GM23338 (cell line): ENCODE data around the gene MYO19. TPM values are rescaled to one million over a fixed set of nuclear protein-coding genes. Genes with fewer than 3 reads are reported as not detected.

Source experiments
- ATAC-seq: fragments of 200-7000 bp; cut with Tn5 transposase; 3 replicates; pipeline ENCODE4 v1.9.1; 2020
- DNase-seq: peaks from one replicate; pipeline ENCODE4 v3.0.0-alpha.2; 2015; ENCODE audit warnings: low spot score
- H2AFZ ChIP-seq: fragments of 200-600 bp; sonication (generic); 2 replicates; pipeline ENCODE4 v1.8.0; 2016; ENCODE audit warnings: antibody characterized with exemption, mild to moderate bottlenecking, moderate library complexity
- H3F3A ChIP-seq: fragments of 200-600 bp; sonication (generic); replicated peaks from 2 replicates; pipeline ENCODE4 v1.8.0; 2017; ENCODE audit warnings: antibody characterized with exemption, mixed run types, low read depth
- H3K27ac ChIP-seq: fragments of 200-600 bp; sonication (generic); 2 replicates; pipeline ENCODE4 v1.6.1; 2016; ENCODE audit warnings: low read depth
- H3K27me3 ChIP-seq: fragments of 200-600 bp; sonication (generic); 2 replicates; pipeline ENCODE4 v1.8.0; 2016; ENCODE audit warnings: mild to moderate bottlenecking, mixed run types, moderate library complexity; ENCODE audit not compliant: insufficient read depth
- H3K36me3 ChIP-seq: fragments of 200-600 bp; sonication (generic); 2 replicates; pipeline ENCODE4 v1.8.0; 2016; ENCODE audit warnings: mild to moderate bottlenecking; ENCODE audit not compliant: insufficient read depth
- H3K4me1 ChIP-seq: fragments of 200-600 bp; sonication (generic); 2 replicates; pipeline ENCODE4 v1.8.0; 2016; ENCODE audit warnings: mild to moderate bottlenecking, moderate library complexity; ENCODE audit not compliant: insufficient read depth
- H3K4me2 ChIP-seq: fragments of 200-600 bp; sonication (generic); 2 replicates; pipeline ENCODE4 v1.7.1; 2017; ENCODE audit warnings: mixed run types
- H3K4me3 ChIP-seq: fragments of 200-600 bp; sonication (generic); 2 replicates; pipeline ENCODE4 v1.6.1; 2016; ENCODE audit warnings: mixed run types
- H3K79me2 ChIP-seq: fragments of 200-600 bp; sonication (generic); replicated peaks from 2 replicates; pipeline ENCODE4 v1.8.0; 2017; ENCODE audit warnings: mild to moderate bottlenecking; ENCODE audit not compliant: insufficient read depth
- H3K9me2 ChIP-seq: fragments of 200-600 bp; sonication (generic); 2 replicates; pipeline ENCODE4 v1.8.0; 2017; ENCODE audit not compliant: insufficient read depth
- H4K20me1 ChIP-seq: fragments of 200-600 bp; sonication (generic); replicated peaks from 2 replicates; pipeline ENCODE4 v1.8.0; 2017; ENCODE audit warnings: mild to moderate bottlenecking; ENCODE audit not compliant: insufficient read depth
- H3K27ac Mint-ChIP-seq: 2 replicates; pipeline ENCODE4 v1.8.0; 2020; ENCODE audit warnings: inconsistent platforms, mild to moderate bottlenecking, moderate library complexity, mixed read lengths
- H3K27me3 Mint-ChIP-seq: 3 replicates; pipeline ENCODE4 v1.8.0; 2022; ENCODE audit warnings: low read depth, mild to moderate bottlenecking, moderate library complexity, mixed read lengths, inconsistent platforms; ENCODE audit not compliant: insufficient read depth, poor library complexity
- H3K36me3 Mint-ChIP-seq: 3 replicates; pipeline ENCODE4 v1.8.0; 2021; ENCODE audit warnings: low read depth, mild to moderate bottlenecking, inconsistent platforms, moderate library complexity, mixed read lengths
- H3K4me1 Mint-ChIP-seq: 3 replicates; pipeline ENCODE4 v1.8.0; 2020; ENCODE audit warnings: mild to moderate bottlenecking, inconsistent platforms, mixed read lengths
- H3K4me3 Mint-ChIP-seq: 3 replicates; pipeline ENCODE4 v1.8.0; 2021; ENCODE audit warnings: moderate library complexity, mild to moderate bottlenecking, inconsistent platforms, mixed read lengths
- H3K9me3 Mint-ChIP-seq: 3 replicates; pipeline ENCODE4 v1.8.0; 2020; ENCODE audit warnings: moderate library complexity, mild to moderate bottlenecking, inconsistent platforms, mixed read lengths
- EZH2 ChIP-seq: fragments of 200-600 bp; sonication (generic); IDR thresholded peaks from one replicate; pipeline ENCODE4 v1.8.0; 2017; ENCODE audit warnings: antibody characterized with exemption, mild to moderate bottlenecking, low read depth; ENCODE audit not compliant: unreplicated experiment
- EZH2phosphoT487 ChIP-seq: fragments of 200-600 bp; sonication (generic); IDR thresholded peaks from one replicate; pipeline ENCODE4 v1.8.1; 2018; ENCODE audit warnings: antibody characterized with exemption; ENCODE audit not compliant: unreplicated experiment
- JUNB ChIP-seq: IDR thresholded peaks from one replicate; pipeline ENCODE4 v1.6.1; 2016; ENCODE audit warnings: antibody characterized with exemption; ENCODE audit not compliant: unreplicated experiment
- NANOG ChIP-seq: IDR thresholded peaks from 2 replicates; pipeline ENCODE4 v1.6.1; 2016; ENCODE audit warnings: antibody characterized with exemption, borderline replicate concordance
- POLR2AphosphoS5 ChIP-seq: IDR thresholded peaks from 2 replicates; pipeline ENCODE4 v1.6.1; 2016; ENCODE audit warnings: antibody characterized with exemption, low read depth
- STAT1 ChIP-seq: IDR thresholded peaks from one replicate; pipeline ENCODE4 v1.6.1; 2016; ENCODE audit warnings: antibody characterized with exemption; ENCODE audit not compliant: unreplicated experiment
- polyA plus RNA-seq: library from polyadenylated mRNA; unstranded; fragments of >200 nt; fragmentation: Nextera tagmentation; extraction: Ambion mirVana; gene quantifications from 2 replicates; pipeline ENCODE4 v1.2.1, GENCODE V29; 2016
- total RNA-seq: library from RNA; depleted of rRNA; stranded (reverse); fragments of >200 nt; shearing (Covaris generic); gene quantifications from 2 replicates; pipeline ENCODE4 v1.2.3, GENCODE V29; 2014
- TF ChIP-seq, protein P1 (sequence below): fragments of 250-450 bp; sonication (Bioruptor Pico); IDR thresholded peaks from 2 replicates; pipeline ENCODE4 v1.5.0; 2020; ENCODE audit warnings: mild to moderate bottlenecking, moderate library complexity
- TF ChIP-seq, protein P2 (sequence below): IDR thresholded peaks from 2 replicates; pipeline ENCODE4 v1.6.1; 2016; ENCODE audit warnings: antibody characterized with exemption

Gene MYO19
- total and polyA plus RNA-seq, 2 experiments from 2014 or later, result 37.9 to 150 TPM

DNA sequence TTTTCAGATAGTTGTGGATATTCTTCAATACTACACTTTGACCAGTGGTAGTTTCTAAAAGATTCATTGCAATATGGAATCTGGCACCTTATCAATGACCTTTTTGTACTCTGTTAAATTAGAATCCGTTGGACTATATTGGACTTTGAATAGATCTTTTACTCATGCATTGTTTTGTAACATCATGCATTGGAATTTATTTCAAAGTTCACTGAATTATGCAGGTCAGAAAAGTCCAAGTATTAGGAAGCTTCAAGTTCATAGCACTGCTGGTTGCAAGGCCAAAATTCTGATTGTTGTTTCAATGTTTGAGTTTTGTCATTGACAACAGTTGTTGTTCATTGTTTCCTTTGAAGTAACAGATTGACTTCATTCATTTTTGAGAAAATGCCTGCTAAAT lies 49.1 kb upstream of the MYO19 start (continued):
- TF ChIP-seq, protein P1, sequence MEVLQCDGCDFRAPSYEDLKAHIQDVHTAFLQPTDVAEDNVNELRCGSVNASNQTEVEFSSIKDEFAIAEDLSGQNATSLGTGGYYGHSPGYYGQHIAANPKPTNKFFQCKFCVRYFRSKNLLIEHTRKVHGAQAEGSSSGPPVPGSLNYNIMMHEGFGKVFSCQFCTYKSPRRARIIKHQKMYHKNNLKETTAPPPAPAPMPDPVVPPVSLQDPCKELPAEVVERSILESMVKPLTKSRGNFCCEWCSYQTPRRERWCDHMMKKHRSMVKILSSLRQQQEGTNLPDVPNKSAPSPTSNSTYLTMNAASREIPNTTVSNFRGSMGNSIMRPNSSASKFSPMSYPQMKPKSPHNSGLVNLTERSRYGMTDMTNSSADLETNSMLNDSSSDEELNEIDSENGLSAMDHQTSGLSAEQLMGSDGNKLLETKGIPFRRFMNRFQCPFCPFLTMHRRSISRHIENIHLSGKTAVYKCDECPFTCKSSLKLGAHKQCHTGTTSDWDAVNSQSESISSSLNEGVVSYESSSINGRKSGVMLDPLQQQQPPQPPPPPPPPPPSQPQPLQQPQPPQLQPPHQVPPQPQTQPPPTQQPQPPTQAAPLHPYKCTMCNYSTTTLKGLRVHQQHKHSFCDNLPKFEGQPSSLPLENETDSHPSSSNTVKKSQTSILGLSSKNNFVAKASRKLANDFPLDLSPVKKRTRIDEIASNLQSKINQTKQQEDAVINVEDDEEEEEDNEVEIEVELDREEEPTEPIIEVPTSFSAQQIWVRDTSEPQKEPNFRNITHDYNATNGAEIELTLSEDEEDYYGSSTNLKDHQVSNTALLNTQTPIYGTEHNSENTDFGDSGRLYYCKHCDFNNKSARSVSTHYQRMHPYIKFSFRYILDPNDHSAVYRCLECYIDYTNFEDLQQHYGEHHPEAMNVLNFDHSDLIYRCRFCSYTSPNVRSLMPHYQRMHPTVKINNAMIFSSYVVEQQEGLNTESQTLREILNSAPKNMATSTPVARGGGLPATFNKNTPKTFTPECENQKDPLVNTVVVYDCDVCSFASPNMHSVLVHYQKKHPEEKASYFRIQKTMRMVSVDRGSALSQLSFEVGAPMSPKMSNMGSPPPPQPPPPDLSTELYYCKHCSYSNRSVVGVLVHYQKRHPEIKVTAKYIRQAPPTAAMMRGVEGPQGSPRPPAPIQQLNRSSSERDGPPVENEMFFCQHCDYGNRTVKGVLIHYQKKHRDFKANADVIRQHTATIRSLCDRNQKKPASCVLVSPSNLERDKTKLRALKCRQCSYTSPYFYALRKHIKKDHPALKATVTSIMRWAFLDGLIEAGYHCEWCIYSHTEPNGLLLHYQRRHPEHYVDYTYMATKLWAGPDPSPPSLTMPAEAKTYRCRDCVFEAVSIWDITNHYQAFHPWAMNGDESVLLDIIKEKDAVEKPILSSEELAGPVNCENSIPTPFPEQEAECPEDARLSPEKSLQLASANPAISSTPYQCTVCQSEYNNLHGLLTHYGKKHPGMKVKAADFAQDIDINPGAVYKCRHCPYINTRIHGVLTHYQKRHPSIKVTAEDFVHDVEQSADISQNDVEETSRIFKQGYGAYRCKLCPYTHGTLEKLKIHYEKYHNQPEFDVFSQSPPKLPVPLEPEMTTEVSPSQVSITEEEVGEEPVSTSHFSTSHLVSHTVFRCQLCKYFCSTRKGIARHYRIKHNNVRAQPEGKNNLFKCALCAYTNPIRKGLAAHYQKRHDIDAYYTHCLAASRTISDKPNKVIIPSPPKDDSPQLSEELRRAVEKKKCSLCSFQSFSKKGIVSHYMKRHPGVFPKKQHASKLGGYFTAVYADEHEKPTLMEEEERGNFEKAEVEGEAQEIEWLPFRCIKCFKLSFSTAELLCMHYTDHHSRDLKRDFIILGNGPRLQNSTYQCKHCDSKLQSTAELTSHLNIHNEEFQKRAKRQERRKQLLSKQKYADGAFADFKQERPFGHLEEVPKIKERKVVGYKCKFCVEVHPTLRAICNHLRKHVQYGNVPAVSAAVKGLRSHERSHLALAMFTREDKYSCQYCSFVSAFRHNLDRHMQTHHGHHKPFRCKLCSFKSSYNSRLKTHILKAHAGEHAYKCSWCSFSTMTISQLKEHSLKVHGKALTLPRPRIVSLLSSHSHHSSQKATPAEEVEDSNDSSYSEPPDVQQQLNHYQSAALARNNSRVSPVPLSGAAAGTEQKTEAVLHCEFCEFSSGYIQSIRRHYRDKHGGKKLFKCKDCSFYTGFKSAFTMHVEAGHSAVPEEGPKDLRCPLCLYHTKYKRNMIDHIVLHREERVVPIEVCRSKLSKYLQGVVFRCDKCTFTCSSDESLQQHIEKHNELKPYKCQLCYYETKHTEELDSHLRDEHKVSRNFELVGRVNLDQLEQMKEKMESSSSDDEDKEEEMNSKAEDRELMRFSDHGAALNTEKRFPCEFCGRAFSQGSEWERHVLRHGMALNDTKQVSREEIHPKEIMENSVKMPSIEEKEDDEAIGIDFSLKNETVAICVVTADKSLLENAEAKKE, result no peak
- TF ChIP-seq EZH2 (no peak), NANOG (no peak), EZH2phosphoT487 (no peak), POLR2AphosphoS5 (no peak)

DNA sequence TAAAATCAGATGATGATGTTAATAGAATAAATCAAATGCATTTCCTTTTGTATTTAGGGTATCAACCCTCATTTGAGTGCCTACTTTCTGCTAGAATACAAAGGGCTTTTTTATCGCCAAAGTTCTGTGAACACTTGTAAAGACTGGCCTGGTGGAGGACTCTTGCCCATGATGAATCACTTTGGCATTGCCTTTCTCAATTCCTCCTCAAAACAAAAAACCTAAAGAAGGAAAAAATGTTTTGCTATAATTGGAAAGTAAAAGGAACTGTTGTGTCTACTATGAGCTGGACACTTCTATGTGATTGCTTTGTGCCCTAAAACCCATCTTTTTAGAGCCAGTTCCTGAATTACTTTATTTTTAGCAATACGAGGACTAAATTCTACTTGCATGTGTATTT lies 44.0 kb upstream of the MYO19 start:
- Histone ChIP-seq H4K20me1 (peaks cover under 1% of the 10 kb centered on the region), H2AFZ (no peak overlapping the region), H3K27me3 (no peaks in the 10 kb centered on the region), H3K4me2 (no peak overlapping the region), H3K9me2 (no peaks in the 10 kb centered on the region), H3K27ac (no peak overlapping the region), H3K4me3 (no peak overlapping the region), H3F3A (no peaks in the 10 kb centered on the region), H3K4me1 (no peaks in the 10 kb centered on the region), H3K36me3 (peaks cover 33% of the 10 kb centered on the region), H3K79me2 (peaks cover 5% of the 10 kb centered on the region)
- H3K36me3 Mint-ChIP-seq, result peaks cover 42% of the 10 kb centered on the region
- H3K4me3 Mint-ChIP-seq, result no peak overlapping the region
- peaks cover 4% of the 10 kb centered on the region for H3K27me3 Mint-ChIP-seq
- ATAC-seq (no peak), DNase-seq (no peak)
- H3K4me1 Mint-ChIP-seq, result no peaks in the 10 kb centered on the region
- H3K27ac Mint-ChIP-seq, result no peak overlapping the region
- H3K9me3 Mint-ChIP-seq, result no peaks in the 10 kb centered on the region
- no peak for TF ChIP-seq EZH2
- TF ChIP-seq EZH2phosphoT487, result no peak
- no peak for TF ChIP-seq POLR2AphosphoS5
- TF ChIP-seq, protein P1, result no peak
- TF ChIP-seq NANOG, result no peak
- TF ChIP-seq, protein P2, sequence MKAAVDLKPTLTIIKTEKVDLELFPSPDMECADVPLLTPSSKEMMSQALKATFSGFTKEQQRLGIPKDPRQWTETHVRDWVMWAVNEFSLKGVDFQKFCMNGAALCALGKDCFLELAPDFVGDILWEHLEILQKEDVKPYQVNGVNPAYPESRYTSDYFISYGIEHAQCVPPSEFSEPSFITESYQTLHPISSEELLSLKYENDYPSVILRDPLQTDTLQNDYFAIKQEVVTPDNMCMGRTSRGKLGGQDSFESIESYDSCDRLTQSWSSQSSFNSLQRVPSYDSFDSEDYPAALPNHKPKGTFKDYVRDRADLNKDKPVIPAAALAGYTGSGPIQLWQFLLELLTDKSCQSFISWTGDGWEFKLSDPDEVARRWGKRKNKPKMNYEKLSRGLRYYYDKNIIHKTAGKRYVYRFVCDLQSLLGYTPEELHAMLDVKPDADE, result no peak
- no peak for TF ChIP-seq JUNB
- TF ChIP-seq STAT1, result no peak
